PC-3 (cell line): ENCODE measurements around the gene ASB10. TPM values are rescaled to one million over a fixed set of nuclear protein-coding genes. Genes with fewer than 3 reads are reported as not detected.

Source experiments
- ATAC-seq: fragments of 200-7000 bp; cut with Tn5 transposase; 2 replicates; pipeline ENCODE4 v1.9.1; 2020; ENCODE audit warnings: mild to moderate bottlenecking, moderate library complexity
- BruUV-seq: library from RNA; stranded (reverse); fragments of 400-500 nt; replicated peaks from 2 replicates; lab custom pipeline; 2021; lab: Mats Ljungman, UMichigan
- CTCF ChIA-PET: fragments of 300-600 bp; sonication (Branson Sonifier 250); formaldehyde crosslinking; loops from one replicate; lab custom pipeline; 2022; ENCODE audit warnings: antibody characterized with exemption; lab: Charles Lee
- POLR2A ChIA-PET: fragments of 300-600 bp; sonication (Branson Sonifier 250); formaldehyde crosslinking; loops from one replicate; lab custom pipeline; 2022; ENCODE audit warnings: antibody characterized with exemption; ENCODE audit not compliant: unreplicated experiment; lab: Charles Lee
- DNase-seq: peaks from one replicate; pipeline ENCODE4 v3.0.0-alpha.2; 2015
- H2AFZ ChIP-seq: fragments of 300-600 bp; sonication (generic); 2 replicates; pipeline ENCODE4 v1.6.0; 2016; ENCODE audit warnings: antibody characterized with exemption, low read length
- H3F3A ChIP-seq: fragments of 300-600 bp; sonication (generic); one replicate; pipeline ENCODE4 v1.6.0; 2017; ENCODE audit warnings: antibody characterized with exemption, low read length, control low read depth, mild to moderate bottlenecking; ENCODE audit not compliant: unreplicated experiment
- H3K27ac ChIP-seq: fragments of 300-600 bp; sonication (generic); 2 replicates; pipeline ENCODE4 v1.5.1; 2016; ENCODE audit warnings: mild to moderate bottlenecking, low read length
- H3K27me3 ChIP-seq: fragments of 300-600 bp; sonication (generic); 2 replicates; pipeline ENCODE4 v1.6.1; 2016; ENCODE audit warnings: low read length, mixed read lengths
- H3K36me3 ChIP-seq: fragments of 300-600 bp; sonication (generic); 2 replicates; pipeline ENCODE4 v1.6.1; 2016; ENCODE audit warnings: low read depth, mixed run types, low read length, mixed read lengths
- H3K4me1 ChIP-seq: fragments of 300-600 bp; sonication (generic); 2 replicates; pipeline ENCODE4 v1.5.1; 2016; ENCODE audit warnings: low read length; ENCODE audit not compliant: insufficient read depth
- H3K4me2 ChIP-seq: fragments of 300-600 bp; sonication (generic); 2 replicates; pipeline ENCODE4 v1.6.0; 2016; ENCODE audit warnings: low read length
- H3K4me3 ChIP-seq: fragments of 300-600 bp; sonication (generic); 2 replicates; pipeline ENCODE4 v1.5.1; 2016; ENCODE audit warnings: mild to moderate bottlenecking, low read length, mixed read lengths
- H3K79me2 ChIP-seq: fragments of 300-600 bp; sonication (generic); 2 replicates; pipeline ENCODE4 v1.6.1; 2017; ENCODE audit warnings: low read length, mixed read lengths
- H3K9ac ChIP-seq: fragments of 300-600 bp; sonication (generic); 2 replicates; pipeline ENCODE4 v1.6.0; 2016; ENCODE audit warnings: mild to moderate bottlenecking, low read length
- H3K9me2 ChIP-seq: fragments of 300-600 bp; sonication (generic); replicated peaks from 2 replicates; pipeline ENCODE4 v1.6.1; 2016; ENCODE audit warnings: mixed run types, low read length, mixed read lengths
- H3K9me3 ChIP-seq: fragments of 300-600 bp; sonication (generic); 2 replicates; pipeline ENCODE4 v1.6.1; 2016; ENCODE audit warnings: low read length, mixed read lengths
- H4K20me1 ChIP-seq: fragments of 300-600 bp; sonication (generic); 2 replicates; pipeline ENCODE4 v1.6.1; 2016; ENCODE audit warnings: low read length, mixed read lengths
- EZH2 ChIP-seq: fragments of 300-600 bp; sonication (generic); IDR thresholded peaks from one replicate; pipeline ENCODE4 v1.6.1; 2017; ENCODE audit warnings: antibody characterized with exemption, mild to moderate bottlenecking, low read length; ENCODE audit not compliant: unreplicated experiment
- EZH2phosphoT487 ChIP-seq: fragments of 300-600 bp; sonication (generic); IDR thresholded peaks from 2 replicates; pipeline ENCODE4 v1.6.1; 2018; ENCODE audit warnings: mild to moderate bottlenecking, antibody characterized with exemption, low read length, borderline replicate concordance
- intact Hi-C: fragments of 100-400 bp; cut with micrococcal nuclease; formaldehyde crosslinking; loops from 2 replicates; pipeline ENCODE4 v1.9.0; 2023
- total RNA-seq: library from RNA; depleted of rRNA; stranded (reverse); fragments of >200 nt; gene quantifications from 2 replicates; pipeline ENCODE4 v1.2.3, GENCODE V29; 2014
- TF ChIP-seq, protein P1 (sequence below): fragments of 300-600 bp; sonication (generic); conservative IDR thresholded peaks from 2 replicates; pipeline ENCODE4 v1.5.1; 2017; ENCODE audit warnings: antibody characterized with exemption, low read depth, mild to moderate bottlenecking, low read length

Gene ASB10
- total RNA-seq, 1 experiment from 2014 or later = not detected

DNA sequence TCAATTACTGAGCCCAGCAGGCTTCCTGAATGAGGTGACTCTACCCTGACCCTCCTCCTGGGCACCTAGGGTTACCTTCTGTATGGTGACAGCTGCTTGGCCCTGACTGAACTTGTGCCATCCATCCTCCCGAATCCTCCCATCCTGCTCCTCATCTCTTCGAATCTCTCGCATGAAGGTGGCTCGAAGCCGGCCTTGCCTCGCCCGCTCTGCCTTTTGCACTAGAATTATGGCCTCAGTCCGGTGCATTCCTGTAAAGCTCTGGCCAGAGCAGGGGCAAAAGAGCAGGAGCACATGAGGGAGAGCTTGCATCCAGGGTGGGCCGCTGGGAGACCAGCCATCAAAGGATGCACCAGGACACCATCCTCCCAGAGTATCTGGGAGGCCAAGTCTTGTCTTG lies 15.8 kb upstream of the ASB10 start:
- no peaks in the 10 kb centered on the region for H3K36me3 ChIP-seq
- no peak overlapping the region for H2AFZ ChIP-seq
- no peak for ATAC-seq
- ChIA-PET POLR2A (no interaction called here), CTCF (no interaction called here)
- H3F3A ChIP-seq = no peaks in the 10 kb centered on the region
- H3K4me1 ChIP-seq = no peaks in the 10 kb centered on the region
- no peaks in the 10 kb centered on the region for H4K20me1 ChIP-seq
- no peak for DNase-seq
- BruUV-seq = no TSS peak
- H3K9me3 ChIP-seq = no peaks in the 10 kb centered on the region
- intact Hi-C loops = no loop called here
- TF ChIP-seq EZH2phosphoT487 (no peak), EZH2 (no peak)
- TF ChIP-seq, protein P1, sequence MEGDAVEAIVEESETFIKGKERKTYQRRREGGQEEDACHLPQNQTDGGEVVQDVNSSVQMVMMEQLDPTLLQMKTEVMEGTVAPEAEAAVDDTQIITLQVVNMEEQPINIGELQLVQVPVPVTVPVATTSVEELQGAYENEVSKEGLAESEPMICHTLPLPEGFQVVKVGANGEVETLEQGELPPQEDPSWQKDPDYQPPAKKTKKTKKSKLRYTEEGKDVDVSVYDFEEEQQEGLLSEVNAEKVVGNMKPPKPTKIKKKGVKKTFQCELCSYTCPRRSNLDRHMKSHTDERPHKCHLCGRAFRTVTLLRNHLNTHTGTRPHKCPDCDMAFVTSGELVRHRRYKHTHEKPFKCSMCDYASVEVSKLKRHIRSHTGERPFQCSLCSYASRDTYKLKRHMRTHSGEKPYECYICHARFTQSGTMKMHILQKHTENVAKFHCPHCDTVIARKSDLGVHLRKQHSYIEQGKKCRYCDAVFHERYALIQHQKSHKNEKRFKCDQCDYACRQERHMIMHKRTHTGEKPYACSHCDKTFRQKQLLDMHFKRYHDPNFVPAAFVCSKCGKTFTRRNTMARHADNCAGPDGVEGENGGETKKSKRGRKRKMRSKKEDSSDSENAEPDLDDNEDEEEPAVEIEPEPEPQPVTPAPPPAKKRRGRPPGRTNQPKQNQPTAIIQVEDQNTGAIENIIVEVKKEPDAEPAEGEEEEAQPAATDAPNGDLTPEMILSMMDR = no peak
- no peak overlapping the region for H3K4me3 ChIP-seq
- no peak overlapping the region for H3K4me2 ChIP-seq
- H3K9ac ChIP-seq = no peak overlapping the region
- H3K27me3 ChIP-seq = peaks cover 34% of the 10 kb centered on the region
- H3K27ac ChIP-seq = no peak overlapping the region
- no peaks in the 10 kb centered on the region for H3K79me2 ChIP-seq
- no peaks in the 10 kb centered on the region for H3K9me2 ChIP-seq

DNA sequence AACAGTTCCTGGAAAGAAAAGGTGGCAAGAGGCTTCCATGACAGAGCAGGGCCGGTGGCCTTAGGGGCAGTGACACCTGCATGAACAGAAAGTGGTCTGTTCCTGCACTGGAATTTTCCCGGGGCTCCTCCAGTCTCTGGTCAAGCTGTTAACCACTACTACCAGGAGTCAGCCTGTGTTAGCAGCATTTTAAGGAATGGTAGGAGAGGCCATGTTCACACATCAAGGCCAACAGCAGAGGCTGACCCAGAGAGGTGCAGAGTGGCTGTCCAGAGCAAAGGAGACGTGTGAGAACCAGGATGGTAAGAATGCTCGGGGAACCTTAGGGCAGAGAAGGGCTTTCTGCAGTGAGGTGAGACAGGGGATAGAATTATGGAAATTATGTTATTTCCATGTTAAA lies 14.7 kb upstream of the ASB10 start:
- no peak for DNase-seq
- Histone ChIP-seq H3K36me3 (no peaks in the 10 kb centered on the region), H4K20me1 (no peaks in the 10 kb centered on the region), H3K4me1 (no peaks in the 10 kb centered on the region), H3K27me3 (peaks cover 44% of the 10 kb centered on the region), H3K9ac (no peak overlapping the region), H3K27ac (no peak overlapping the region), H3K9me3 (no peaks in the 10 kb centered on the region), H3F3A (no peaks in the 10 kb centered on the region), H3K4me3 (no peak overlapping the region), H2AFZ (no peak overlapping the region), H3K4me2 (no peak overlapping the region), H3K79me2 (no peaks in the 10 kb centered on the region), H3K9me2 (no peaks in the 10 kb centered on the region)
- ChIA-PET CTCF (no interaction called here), POLR2A (no interaction called here)
- intact Hi-C loops = no loop called here
- BruUV-seq = no TSS peak
- TF ChIP-seq EZH2phosphoT487 = no peak
- no peak for TF ChIP-seq EZH2
- TF ChIP-seq, protein P1 = no peak
- ATAC-seq = no peak

DNA sequence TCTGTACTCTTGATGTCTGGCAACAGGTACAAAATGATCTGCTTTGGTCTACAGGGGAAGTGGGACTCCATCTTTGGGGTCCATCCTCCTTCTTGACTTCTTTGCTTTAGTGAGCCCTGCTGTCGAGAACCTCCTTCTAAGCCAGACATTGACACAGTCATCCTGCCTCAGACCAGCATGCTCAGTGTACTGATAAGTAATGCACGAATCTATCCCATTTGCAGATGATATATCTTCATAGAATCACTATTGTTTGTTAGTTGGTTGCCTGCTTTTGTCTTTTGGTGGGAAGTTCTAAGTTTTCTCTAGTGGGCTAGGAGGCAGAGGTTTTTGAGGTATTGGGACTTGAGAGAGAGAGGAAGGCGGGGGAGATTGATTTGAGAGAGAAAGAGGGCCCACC lies 14.3 kb upstream of the ASB10 start:
- intact Hi-C loops = no loop called here
- H3K4me2 ChIP-seq = no peak overlapping the region
- no peaks in the 10 kb centered on the region for H3K9me2 ChIP-seq
- ChIA-PET POLR2A (no interaction called here), CTCF (no interaction called here)
- H2AFZ ChIP-seq = no peak overlapping the region
- ATAC-seq (no peak), DNase-seq (no peak)
- no peaks in the 10 kb centered on the region for H3K36me3 ChIP-seq
- no peaks in the 10 kb centered on the region for H3K4me1 ChIP-seq
- H3K79me2 ChIP-seq = no peaks in the 10 kb centered on the region
- H3K4me3 ChIP-seq = no peak overlapping the region
- H3K27ac ChIP-seq = no peak overlapping the region
- no peak overlapping the region for H3K9ac ChIP-seq
- no peaks in the 10 kb centered on the region for H3F3A ChIP-seq
- BruUV-seq = no TSS peak
- H3K27me3 ChIP-seq = peaks cover 48% of the 10 kb centered on the region
- no peaks in the 10 kb centered on the region for H4K20me1 ChIP-seq
- TF ChIP-seq, protein P1 = no peak
- TF ChIP-seq EZH2phosphoT487 (no peak), EZH2 (no peak)
- no peaks in the 10 kb centered on the region for H3K9me3 ChIP-seq
